Peyer's patch (tissue), 4 donors: ENCODE measurements around the gene PEA15.
A peak's percentile ranks its signal among the peaks of the same experiment; 100 is the strongest.

ENCODE experiments used
- CTCF ChIP-seq, 6 experiments: fragments of 450-650 bp in 4 of 6; fragments of 200-600 bp in 2 of 6; sonication (generic) in 1 of 6; IDR thresholded peaks; one replicate each; pipeline ENCODE4 v1.5.1; 2017 to 2019; ENCODE audit warnings: antibody characterized with exemption in 6 of 6, mild to moderate bottlenecking in 3 of 6, moderate library complexity in 1 of 6
- POLR2A ChIP-seq, 2 donors: fragments of 450-650 bp; IDR thresholded peaks; one replicate each; pipeline ENCODE4 v1.5.1; 2017; ENCODE audit warnings: antibody characterized with exemption in 2 of 2, mild to moderate bottlenecking in 2 of 2, moderate library complexity in 2 of 2

GRCh38 chr1:160219062-160219929, 14.1 kb downstream of the PEA15 start:
- peak in 4 of 6 experiments; percentile 34 to 54 (median 43) for TF ChIP-seq CTCF (IDR thresholded peaks at IDR 0.05)
- no peak for TF ChIP-seq POLR2A (IDR thresholded peaks at IDR 0.05)
